GM18499 (cell line): Measurements from ENCODE around the gene MRPL24.

Experiments used
- ATAC-seq: cut with Tn5 transposase; IDR thresholded peaks from one replicate; pipeline ENCODE4 v1.9.1; 2021; ENCODE audit warnings: moderate number of reproducible peaks; ENCODE audit not compliant: insufficient read depth, unreplicated experiment

MRPL24 gene

DNA sequence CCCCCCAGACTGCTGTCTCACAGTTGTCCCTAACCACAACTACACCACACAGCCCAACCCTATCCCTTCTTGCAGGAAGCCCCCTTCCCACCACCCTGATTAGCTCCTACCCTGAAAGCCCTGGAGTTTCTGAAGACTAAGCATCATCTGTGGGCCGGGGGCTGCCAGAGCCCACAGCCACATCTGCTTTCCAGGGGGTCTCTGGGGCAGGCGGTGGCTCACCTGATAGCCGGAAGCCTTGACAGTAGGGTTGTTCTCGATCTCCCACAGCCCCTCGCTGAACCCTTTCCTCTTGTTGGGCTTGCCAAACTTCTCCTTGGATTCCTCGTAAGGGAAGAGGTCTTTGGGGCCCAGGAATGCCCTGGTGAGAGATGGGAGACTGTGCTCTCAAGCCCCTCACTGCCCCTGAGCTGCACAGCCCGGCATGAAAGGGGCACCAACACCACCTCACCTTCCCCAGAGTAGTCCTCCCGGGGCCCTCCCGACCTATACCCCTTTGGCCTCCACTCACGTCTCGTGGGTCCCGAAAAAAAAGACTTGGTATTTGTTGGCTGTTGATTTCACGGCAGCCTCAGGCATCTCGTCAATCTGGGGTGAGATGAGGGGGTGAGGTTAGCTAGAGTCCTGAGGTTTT lies 4.0 kb upstream of the MRPL24 start:
- ATAC-seq: no peak

DNA sequence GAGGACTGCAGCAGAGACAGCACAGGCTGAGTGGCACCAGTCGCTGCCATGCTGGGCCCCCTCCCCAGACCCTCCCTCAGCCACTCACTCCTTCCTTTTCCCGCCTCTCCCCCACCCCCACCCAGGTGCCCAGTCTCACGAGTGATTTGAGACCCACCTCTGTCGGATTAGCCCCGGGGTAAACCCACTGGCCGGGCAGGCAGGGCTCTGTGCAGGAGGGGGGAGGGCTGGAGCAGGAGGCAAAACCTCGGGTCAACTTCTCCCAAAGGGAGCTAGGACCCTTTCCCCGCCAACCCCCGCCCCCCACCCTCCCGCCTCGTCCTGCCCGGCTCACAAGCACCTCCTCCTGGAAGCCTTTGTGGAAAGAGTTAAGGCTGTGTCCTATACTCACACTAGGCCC lies 3.5 kb upstream of the MRPL24 start:
- no peak for ATAC-seq

DNA sequence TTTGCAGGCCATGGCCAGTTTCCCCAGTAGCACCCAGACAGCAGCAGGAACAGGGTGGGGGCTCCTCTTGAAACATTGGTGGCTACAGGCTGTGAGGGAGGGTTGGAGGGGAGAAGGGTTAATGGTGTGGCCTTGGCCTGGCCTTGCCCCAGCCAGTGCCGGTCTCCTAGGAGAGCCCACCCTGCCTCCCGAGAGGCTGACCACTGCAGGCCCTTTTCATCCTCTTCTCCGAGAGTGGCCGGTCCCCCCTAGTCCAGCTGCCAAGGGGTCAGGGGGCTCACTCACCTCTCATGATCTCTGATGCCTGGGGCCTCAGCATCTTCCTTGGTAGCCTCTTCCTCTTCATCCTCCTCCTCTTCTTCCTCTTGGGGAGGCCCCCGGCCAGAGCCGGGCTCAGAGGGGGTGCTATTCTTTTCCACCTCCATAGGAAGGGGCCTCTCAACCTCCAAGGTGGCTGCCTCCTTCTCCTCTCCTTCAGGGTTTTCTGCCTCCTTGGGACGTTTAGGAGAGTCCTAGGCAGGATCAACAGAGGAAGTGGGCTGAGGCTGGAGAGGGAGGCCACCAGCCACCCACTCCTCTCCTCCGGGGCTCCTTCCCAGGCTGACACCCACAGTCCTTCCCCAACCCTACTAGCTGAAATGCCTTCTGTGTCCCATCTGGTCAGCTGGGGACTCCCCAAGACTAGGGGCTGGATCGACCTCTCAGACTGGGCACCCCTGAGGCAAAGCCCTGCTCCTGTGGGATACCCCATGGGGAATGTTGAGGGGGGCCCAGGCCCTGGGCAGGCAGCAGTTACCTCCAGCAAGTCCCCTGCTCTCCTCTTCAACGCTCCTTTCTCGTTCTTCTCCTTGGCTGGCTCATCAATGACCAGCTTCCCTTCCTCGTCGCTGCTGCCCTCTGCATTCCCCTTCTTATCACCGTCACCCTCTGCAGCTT lies 2.7 kb upstream of the MRPL24 start:
- ATAC-seq: no peak

DNA sequence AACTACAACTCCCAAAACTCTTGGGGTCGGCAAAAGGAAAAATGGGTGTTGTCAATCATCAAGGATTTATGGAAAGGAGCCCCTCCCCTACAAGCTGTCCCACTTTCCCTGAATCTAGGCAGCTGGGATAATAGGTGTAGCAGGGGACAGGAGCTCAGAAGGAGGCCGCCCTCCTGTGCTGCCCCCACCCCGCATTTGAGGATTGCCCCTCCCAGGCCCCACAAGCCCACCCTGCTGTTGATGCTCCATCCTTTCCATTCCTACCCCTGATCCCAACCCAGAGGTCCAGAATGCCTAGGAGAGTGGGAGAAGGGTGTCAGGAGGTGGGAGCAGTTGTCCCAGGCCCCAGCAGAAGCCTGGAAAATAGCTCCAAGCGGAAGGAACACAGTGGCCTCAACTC lies 1.9 kb upstream of the MRPL24 start:
- ATAC-seq: no peak

DNA sequence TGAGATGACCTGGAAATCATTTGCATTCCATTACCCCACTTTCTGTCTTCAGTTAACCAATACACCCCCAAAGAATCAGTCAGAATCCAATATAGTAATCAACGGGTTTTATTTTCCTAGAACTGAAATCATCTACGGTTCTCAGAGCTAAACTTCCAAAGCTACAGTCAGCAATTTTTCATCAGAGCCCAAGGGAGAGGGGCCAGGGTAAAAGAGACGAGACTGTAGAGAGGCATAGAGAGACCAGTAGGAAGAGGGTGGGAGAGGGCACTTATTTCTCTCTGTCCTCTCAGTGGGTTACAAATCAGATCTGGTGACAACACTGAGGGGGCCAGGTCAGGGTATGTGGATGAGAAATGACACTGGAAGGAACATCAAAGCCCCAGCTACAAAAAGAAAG lies 1.1 kb upstream of the MRPL24 start:
- ATAC-seq: no peak

DNA sequence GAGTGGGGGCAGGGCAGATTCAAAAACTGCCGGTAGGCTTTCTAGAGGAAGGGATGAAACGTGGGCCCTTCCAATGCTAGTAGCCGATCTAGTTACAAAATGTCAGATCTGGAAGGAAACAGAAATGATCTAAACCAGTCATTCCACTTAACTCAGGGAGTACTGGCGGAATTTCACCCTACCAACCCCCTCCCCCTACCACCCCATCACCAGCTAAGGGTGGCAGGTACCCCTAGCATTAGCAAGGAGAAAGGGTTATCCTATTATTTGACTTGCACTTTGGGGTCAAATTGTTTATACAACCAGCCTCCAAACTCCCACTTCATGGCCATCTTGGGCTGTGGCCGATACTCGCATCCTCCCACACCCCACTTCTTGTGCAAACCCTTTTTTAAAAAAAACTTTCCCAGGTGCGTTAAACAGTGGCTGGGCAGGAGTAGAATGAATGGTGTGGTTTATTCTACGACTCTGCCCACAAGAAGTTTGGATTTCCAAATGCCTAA lies 644 bp upstream of the MRPL24 start:
- no peak for ATAC-seq

DNA sequence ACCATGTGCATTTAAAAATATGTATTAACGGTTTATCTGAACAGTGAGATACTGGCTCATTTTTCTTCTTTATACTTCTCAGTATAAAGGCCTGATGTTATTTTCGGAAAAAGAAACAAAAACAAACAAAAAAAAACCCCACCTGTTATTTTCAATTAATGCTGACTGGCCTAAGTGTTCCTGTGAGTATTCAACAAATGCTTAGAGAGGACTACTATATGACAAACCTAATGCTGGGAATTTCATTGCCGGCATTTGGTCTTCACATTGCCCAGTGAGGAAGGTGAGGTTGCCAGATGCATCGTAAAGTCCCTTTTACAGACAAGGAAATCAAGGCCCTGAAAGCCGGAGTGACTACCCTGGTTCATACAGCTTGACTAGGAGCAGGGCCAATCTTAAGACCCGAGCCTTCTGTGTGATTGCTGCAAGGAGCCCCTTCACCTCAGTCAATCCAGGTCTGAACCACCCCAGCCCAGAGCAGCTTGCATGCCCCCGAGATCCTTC lies 599 bp downstream of the MRPL24 start:
- no peak for ATAC-seq

DNA sequence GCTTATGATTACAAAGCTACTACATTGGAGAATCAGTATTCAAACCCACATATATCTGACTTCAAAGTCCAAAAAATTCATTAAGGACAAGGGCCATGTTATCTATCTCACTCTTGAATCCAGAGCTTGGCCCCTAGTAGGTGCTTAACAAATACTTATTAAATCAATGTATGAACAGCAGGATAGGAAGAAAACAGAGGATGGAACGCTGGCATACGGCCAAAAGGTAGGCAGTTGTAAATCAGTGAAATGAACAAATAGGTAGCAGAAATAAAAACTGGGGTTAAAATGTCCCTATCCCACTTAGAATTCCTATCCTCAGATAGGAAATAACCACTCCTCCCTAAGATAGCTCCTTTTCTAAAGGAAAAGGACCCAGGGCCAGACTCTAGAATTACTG lies 2.0 kb downstream of the MRPL24 start:
- no peak for ATAC-seq

DNA sequence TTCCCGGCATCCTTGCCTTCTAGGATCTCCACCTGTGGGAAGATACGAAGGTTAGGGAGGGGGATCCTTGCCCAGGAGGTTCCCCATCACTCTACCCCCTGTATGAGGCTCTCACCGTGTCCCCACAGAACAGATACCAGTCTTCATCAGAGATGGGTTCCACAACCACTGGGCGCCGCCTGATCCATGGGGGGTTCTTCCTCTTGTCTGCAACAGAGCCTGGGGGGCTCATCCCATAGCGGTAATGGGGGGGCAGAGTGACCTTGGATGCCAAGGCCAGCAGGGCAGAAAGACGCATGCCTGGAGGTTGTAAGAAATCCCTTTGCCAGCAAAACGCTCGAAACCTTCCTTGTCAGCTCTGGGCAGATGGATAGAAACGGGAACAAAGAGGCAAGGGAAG lies 2.5 kb downstream of the MRPL24 start:
- no peak for ATAC-seq

DNA sequence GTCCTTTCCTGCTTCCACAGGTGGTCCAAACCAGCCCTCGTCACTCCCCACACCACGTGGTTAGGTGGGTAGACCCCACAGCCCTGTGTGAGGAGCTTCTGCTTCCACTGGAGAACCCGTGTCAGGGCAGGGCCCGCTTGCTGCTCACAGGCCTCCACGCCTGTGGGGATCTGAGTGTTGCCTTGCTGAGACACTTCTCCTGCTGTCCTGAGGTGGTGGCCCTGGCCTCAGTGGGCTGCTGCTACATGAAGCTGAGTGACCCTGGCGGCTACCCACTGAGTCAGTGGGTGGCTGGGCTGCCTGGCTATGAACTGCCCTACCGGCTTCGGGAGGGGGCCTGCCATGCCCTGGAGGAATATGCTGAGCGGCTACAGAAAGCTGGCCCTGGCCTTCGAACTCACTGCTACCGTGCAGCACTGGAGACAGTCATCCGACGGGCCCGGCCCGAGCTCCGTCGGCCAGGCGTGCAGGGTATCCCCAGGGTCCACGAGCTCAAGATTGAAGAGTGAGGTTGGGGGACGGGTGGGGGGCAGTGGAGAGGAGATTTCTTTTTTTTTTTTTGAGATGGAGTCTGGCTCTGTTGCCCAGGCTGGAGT lies 6.8 kb downstream of the MRPL24 start:
- no peak for ATAC-seq

DNA sequence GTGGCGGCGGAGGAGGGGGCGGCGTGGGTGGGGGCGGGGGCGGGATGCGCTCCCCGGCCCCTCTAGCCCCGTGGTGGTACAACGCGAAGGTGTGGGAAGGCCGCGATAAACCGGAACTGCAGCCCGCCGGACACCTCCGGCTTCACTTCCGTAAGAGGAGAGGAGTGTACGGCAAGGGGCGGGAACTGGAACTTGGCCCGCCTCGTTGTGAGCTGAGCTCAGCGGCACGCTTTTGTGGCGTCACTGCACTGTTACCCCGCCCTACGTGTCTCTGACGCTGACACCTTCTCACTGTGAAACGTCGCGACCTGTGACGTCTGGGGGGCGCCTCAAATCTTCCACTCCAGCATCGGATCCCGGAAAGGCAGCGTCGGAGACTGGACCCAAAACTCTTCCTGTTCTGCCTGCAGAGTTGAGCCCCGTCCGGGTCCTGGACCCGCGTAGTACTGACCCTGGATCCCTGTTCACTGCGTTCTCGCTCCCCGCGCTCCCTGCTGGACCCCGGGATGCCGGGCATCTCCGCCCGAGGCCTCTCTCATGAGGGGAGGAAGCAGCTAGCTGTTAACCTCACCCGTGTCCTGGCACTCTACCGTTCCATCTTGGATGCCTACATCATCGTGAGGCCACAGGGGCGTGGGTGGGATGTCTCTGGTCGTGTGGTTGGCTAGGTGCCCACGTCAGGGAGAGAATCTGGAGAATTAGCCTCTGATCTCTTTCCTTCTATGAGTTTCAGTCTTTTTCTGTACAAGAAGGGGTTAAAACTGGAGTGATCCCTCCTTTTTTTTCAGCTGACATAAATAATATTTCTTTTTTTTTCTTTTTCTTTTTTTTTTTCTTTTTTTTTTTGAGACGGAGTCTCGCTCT lies 12.1 kb downstream of the MRPL24 start, which contains the start of gene ISG20L2:
Gene ISG20L2, minus strand, starts transcription at position 168 of the 864 bp plus-strand sequence. CDS start 1,114 bp downstream, outside the sequence.
- ATAC-seq: peak; percentile 70

DNA sequence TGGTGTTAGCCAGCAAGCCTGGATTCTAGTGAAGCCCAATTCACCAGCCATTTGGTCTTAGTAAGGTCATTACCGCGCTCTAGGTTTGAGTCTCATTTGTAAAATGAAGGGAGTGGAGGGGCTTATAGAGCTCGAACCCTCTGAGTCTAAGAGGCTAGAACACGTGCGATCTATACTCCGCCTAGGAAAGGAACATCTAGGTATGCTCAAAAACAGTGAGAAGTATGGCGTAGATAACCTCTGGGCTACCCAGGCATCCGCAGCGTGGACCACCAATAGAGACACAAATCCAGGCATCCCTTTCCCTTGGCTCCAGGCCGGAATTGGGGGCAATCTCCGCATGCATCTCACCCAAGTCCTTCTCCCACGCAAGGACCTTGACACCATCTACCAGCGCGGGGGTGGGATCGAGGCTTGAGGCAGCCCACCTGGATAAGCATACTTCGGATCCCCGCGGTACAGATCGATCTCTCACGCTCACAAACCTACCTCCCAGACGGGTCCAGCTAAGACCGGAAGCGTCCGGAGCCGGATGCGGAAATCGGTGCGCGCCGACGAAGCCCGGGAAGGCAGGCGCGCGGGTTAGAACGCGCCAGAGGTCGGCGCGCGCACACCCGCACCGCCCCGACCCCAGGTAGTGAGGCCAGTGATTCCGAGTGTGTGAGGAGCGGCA lies 12.8 kb downstream of the MRPL24 start, which contains the start of gene METTL25B:
Gene METTL25B, plus strand, starts transcription at position 544 of the 673 bp plus-strand sequence. CDS start 636 bp downstream, outside the sequence.
- peak; percentile 30 for ATAC-seq

DNA sequence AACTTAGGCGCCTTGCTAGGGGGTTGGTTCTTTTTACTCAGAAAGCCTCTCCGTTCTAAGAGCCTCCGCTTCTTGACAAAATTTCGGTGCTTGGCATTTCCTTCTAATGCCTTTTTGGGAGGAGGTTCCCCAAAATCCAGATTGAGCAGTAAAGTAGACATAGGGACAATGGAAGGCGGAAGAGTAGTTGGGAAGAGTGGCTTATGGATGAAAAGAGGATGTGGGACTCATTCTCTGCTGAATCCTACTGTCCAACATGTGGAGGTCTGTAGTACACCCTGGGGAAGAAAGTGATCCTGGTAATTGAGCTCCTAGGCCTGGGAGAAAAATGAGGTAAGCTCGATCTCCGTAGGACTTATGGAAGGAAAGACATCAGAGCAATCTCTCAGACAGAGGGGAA lies 13.4 kb downstream of the MRPL24 start:
- no peak for ATAC-seq

DNA sequence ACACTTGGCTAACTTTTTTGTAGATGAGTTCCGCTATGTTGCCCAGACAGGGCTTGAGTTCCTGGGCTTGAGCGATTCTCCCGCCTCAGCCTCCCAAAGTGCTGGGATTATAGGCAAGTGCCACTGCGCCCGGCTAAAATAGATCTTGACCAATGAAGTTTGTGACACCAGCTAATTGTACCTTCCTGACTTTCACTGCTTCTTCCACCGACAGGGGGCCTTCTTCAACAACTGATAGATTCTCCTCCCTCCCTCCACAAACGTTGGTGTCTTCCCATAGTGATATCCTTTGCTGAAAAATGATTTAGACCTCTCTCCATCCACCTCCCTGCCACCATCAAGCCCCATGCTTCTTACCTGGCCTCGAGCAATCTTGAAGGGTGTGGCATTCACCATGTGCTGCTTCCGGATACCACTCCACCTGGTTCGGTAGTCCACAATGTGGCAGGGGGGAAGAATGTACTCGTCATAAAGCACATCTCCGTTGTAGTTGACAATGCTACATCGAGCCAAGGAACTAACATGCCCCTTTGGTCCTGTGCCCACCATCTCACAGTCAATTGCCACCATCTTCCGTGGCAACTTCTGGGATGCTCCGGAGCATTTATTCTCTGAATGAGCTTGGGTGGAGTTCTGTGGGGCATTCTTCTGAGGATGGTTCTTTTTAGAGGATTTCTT lies 14.2 kb downstream of the MRPL24 start:
- no peak for ATAC-seq

DNA sequence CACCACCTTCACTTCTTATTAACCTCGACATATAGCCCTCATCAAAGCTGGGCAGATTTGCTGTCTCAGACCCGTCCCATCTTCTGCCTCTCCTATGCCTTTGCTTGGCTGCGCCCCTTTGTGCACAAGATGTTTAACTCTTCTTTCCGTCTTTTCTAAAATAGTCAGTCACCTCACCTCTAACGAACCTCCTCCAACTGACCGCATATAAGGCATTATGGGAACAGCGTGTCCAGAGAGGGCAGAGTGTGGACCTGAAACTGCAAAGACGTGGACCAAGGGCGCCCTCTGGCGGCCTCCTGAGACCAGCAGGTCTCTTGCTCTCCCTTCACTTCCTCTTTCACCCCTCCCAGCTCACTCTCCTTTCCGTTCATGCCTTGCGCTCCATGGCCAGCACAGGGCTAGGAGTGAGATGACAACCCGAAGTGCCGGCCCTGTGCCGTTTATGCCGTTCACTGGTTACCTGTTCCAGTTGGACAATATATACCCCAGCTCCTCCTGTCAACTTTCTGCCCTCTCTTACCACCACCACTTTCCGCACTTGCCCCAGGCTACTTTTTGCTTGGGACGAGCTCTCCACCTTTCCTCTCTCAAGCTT lies 15.1 kb downstream of the MRPL24 start:
- no peak for ATAC-seq

DNA sequence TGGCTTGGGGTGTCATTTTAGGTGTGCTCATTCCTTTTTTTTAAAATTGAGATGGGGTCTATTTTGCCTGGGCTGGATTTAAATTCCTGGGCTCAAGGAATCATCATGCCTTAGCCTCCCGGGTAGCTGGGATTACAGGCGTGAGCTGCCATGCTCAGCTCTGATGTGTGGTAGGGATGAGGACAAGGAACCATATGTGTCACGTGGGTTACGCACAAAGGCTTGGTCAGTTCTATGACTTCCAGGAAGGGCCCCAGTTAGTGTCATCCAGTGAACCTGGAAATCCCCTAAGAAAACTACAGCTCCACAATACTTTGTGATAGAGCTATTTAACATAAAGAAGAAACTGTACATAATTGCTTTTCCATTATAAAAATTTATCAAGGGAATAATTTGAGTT lies 19.4 kb downstream of the MRPL24 start:
- no peak for ATAC-seq

DNA sequence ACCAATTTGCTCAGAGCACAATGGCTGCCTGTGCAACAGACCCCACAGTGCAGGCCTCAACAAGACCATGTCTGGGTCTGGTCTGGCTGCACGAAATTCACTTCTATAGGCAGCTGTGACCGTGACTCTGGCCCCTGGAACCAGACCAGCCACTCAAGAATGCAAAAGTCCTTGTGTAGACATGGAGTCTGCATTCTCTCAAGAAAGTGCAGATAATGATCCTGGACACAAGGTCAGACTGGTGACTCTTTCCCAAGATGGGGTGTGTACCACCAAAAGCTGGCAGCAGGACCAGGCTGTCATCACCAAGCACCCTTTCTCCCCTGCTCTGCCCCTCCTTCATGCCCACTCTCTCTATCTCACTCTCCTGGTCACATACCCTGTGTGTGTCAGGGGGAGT lies 19.8 kb downstream of the MRPL24 start:
- ATAC-seq: no peak

DNA sequence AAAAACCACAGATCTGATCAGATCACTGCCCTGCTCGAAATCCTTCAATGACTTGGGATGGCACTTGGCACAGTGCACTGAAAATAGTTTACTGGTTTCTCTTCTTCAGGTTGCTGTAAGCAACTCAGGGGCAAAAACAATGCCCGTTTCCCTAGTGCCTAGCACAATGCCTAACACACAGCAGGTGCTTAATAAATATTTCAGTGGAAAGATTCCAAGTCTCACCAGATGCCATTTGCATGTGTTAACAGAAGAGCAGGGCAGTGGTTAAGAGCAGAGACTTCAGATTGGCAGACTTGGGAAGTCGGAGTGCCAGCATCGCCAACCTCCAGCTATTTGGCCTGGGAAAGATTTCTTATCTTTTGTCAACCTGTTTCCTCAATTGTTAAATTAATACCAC lies 23.5 kb downstream of the MRPL24 start:
- no peak for ATAC-seq
